Kasumi-1 (cell line): ENCODE data around the gene COG5.
"Not testable (repeated sequence)": the region's sequence is repeated elsewhere in the genome, so short reads cannot be mapped to it uniquely, and the experiment has no call there.

Experiments used
- DNase-seq, 2 experiments: peaks; one replicate each; lab custom pipeline; 2025; lab: John Stamatoyannopoulos, UW

COG5 gene

GRCh38 chr7:107220806-107221205 lies 342.9 kb downstream of the COG5 start:
- not testable (repeated sequence) for DNase-seq

- no peak for DNase-seq
Observed at GRCh38 chr7:107220356-107220755, 343.4 kb downstream of the COG5 start.

GRCh38 chr7:107219563-107220244 lies 344.0 kb downstream of the COG5 start:
- no peak for DNase-seq

- no peak for DNase-seq
Observed at GRCh38 chr7:107213945-107214344, 349.8 kb downstream of the COG5 start.

GRCh38 chr7:107213193-107213788 lies 350.4 kb downstream of the COG5 start:
- no peak for DNase-seq

- DNase-seq: no peak
Observed at GRCh38 chr7:107212725-107213124, 351.0 kb downstream of the COG5 start.

- DNase-seq: no peak
Observed at GRCh38 chr7:107210400-107210799, 353.3 kb downstream of the COG5 start.

- no peak for DNase-seq
Observed at GRCh38 chr7:107209565-107209964, 354.2 kb downstream of the COG5 start.

GRCh38 chr7:107208563-107208962 lies 355.2 kb downstream of the COG5 start:
- DNase-seq: no peak

GRCh38 chr7:107208024-107208521 lies 355.6 kb downstream of the COG5 start:
- no peak for DNase-seq

- DNase-seq: no peak
Observed at GRCh38 chr7:107207459-107207858, 356.3 kb downstream of the COG5 start.

GRCh38 chr7:107206706-107207105 lies 357.0 kb downstream of the COG5 start:
- DNase-seq: no peak

GRCh38 chr7:107206136-107206535 lies 357.6 kb downstream of the COG5 start:
- no peak for DNase-seq

- DNase-seq: no peak
Observed at GRCh38 chr7:107203607-107204006, 360.1 kb downstream of the COG5 start.

GRCh38 chr7:107201795-107202450 lies 361.8 kb downstream of the COG5 start:
- DNase-seq: peak; percentile 42 to 50

GRCh38 chr7:107196834-107197610 lies 366.7 kb downstream of the COG5 start:
- no peak for DNase-seq

GRCh38 chr7:107194052-107194451 lies 369.7 kb downstream of the COG5 start:
- peak in 1 of 2 experiments; percentile 39 for DNase-seq

GRCh38 chr7:107190090-107190489 lies 373.6 kb downstream of the COG5 start:
- DNase-seq: no peak

- no peak for DNase-seq
Observed at GRCh38 chr7:107187774-107188173, 375.9 kb downstream of the COG5 start.

GRCh38 chr7:107186240-107186639 lies 377.5 kb downstream of the COG5 start:
- no peak for DNase-seq

- DNase-seq: no peak
Observed at GRCh38 chr7:107185716-107186115, 378.0 kb downstream of the COG5 start.

GRCh38 chr7:107181172-107181571 lies 382.5 kb downstream of the COG5 start:
- no peak for DNase-seq
